H1 (cell line): ENCODE data around the gene SSTR1.

Experiments used
- EP300 ChIP-seq, 2 experiments: IDR thresholded peaks; 1 replicate in 1 of 2; 2 replicates in 1 of 2; pipeline ENCODE4 v1.6.1; 2011 to 2012; ENCODE audit warnings: low read depth in 2 of 2, low read length in 2 of 2, mild to moderate bottlenecking in 2 of 2, borderline replicate concordance in 1 of 2, inconsistent platforms in 1 of 2, moderate library complexity in 1 of 2
- SP1 ChIP-seq: IDR thresholded peaks from 2 replicates; pipeline ENCODE4 v1.6.1; 2011; ENCODE audit warnings: low read depth, low read length
- SP2 ChIP-seq: IDR thresholded peaks from 2 replicates; pipeline ENCODE4 v1.6.1; 2012; ENCODE audit warnings: mild to moderate bottlenecking, low read length, inconsistent platforms

DNA sequence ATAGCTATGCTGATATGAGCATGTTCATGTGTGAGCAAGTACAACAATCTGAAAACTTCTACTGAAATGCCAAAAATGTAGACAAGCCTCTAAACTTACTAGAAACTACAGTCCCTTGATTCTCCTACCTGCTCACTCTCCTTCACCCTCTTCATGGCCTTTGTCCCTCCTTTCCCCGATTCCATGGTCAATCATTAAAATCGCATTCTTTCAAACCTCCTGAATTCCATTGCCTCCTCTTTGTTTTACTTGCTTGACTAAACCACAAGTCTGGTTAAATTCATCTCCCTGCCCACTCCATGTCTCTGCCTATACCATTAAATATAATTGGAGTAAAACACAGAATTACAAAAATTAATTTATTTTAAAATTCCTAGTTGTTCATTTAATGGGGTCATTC lies 33.0 kb upstream of the SSTR1 start:
- no peak for TF ChIP-seq SP2
- no peak for TF ChIP-seq EP300 (IDR thresholded peaks at IDR 0.05; ENCODE audit: borderline replicate concordance in 1 of 2, low read depth in 2 of 2, low read length in 2 of 2)
- no peak for TF ChIP-seq SP1
